Tibial nerve (tissue), 4 donors: ENCODE data around the gene CROCC2. TPM values are rescaled to one million over a fixed set of nuclear protein-coding genes. Genes with fewer than 3 reads are reported as not detected.

Experiments used
- DNase-seq, 2 donors: peaks; one replicate each; pipeline ENCODE4 v3.0.0-alpha.2; 2019; ENCODE audit warnings: low spot score in 2 of 2
- H3K27ac ChIP-seq, 4 donors: fragments of 200-600 bp; sonication (generic) in 3 of 4; one replicate each; pipeline ENCODE4 v1.5.1; 2017 to 2019; ENCODE audit warnings: mild to moderate bottlenecking in 1 of 4
- H3K27me3 ChIP-seq, 2 donors: fragments of 200-600 bp; sonication (generic) in 1 of 2; one replicate each; pipeline versions ENCODE4 v1.5.1 to v1.6.0; 2017 to 2019
- H3K36me3 ChIP-seq, 3 donors: fragments of 200-600 bp; sonication (generic); one replicate each; pipeline ENCODE4 v1.5.1; 2018 to 2019
- H3K4me1 ChIP-seq, 4 donors: fragments of 200-600 bp; sonication (generic) in 3 of 4; one replicate each; pipeline ENCODE4 v1.5.1; 2017 to 2019
- H3K4me3 ChIP-seq, 4 donors: fragments of 200-600 bp; sonication (generic) in 3 of 4; one replicate each; pipeline ENCODE4 v1.5.1; 2017 to 2019; ENCODE audit warnings: mild to moderate bottlenecking in 1 of 4, moderate library complexity in 1 of 4
- H3K9me3 ChIP-seq, 4 donors: fragments of 200-600 bp; sonication (generic) in 3 of 4; one replicate each; pipeline ENCODE4 v1.5.1; 2017 to 2019
- EP300 ChIP-seq, 2 donors: sonication (generic); formaldehyde crosslinking; IDR thresholded peaks; one replicate each; pipeline ENCODE4 v1.6.1; 2017; ENCODE audit warnings: antibody characterized with exemption in 2 of 2, mild to moderate bottlenecking in 1 of 2
- POLR2A ChIP-seq, 2 donors: fragments of 450-650 bp; IDR thresholded peaks; one replicate each; pipeline ENCODE4 v1.6.1; 2017; ENCODE audit warnings: antibody characterized with exemption in 2 of 2, mild to moderate bottlenecking in 2 of 2, moderate library complexity in 2 of 2
- WGBS, 2 donors: methylation state at CpG; one replicate each; pipeline ENCODE4 v1.1.5; 2018; 5-methylcytosine and 5-hydroxymethylcytosine counted together
- total RNA-seq, 4 donors: library from RNA; depleted of rRNA; stranded (reverse); fragments of >200 nt; gene quantifications; one replicate each; pipeline ENCODE4 v1.1.0, GENCODE V29; 2016
- TF ChIP-seq, protein P1 (sequence below), 5 experiments: fragments of 200-600 bp in 3 of 5; fragments of 450-650 bp in 2 of 5; sonication (generic) in 3 of 5; IDR thresholded peaks; one replicate each; pipeline ENCODE4 v1.5.1; 2016 to 2019; ENCODE audit warnings: antibody characterized with exemption in 5 of 5, mild to moderate bottlenecking in 3 of 5, moderate library complexity in 2 of 5

The CROCC2 gene
- total RNA-seq, 4 donors from 2014 or later = 0.44 to 1.2 TPM; not detected in 2

DNA sequence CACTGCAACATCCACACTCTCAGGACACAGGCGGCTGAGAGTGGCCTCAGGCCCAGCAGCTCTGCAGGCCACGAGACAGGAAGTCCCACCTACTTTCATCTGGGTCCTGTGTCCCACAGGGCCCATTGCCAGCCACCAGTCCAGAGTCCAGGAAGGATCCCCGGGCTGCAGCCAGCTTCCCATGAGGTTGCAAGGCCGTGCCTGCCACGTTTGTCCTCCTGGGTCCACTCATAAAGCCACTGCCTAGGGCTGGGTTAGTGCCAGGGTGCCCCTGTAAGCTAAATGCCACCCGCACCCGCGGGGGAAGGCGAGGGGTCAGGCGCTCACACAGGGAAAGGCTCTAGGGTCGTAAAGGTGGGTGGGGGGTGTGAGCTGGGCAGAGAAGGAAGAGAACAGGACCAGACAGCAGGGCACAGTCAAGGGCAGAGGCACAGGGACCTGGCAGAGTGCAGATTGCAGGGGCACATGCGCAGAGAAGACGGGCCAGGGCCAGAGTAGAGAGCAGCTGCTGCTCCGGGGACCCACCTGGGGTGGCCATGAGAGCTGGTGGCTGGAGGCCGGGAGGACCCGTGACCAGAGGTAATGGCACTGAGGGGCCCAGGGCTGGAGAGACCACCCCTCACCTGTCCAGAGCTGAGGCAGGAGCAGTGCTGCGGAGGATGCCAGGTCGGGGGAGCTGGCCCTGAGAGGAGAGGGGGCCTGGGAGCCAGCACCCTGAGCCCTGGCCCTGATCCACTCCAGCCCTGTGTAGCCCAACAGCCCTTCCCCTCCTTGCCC, 29.5 kb upstream of the CROCC2 start:
- H3K4me1 ChIP-seq = peaks cover 0 to 5% (median 0%) of the 10 kb centered on the region in 4 donors
- no peaks in the 10 kb centered on the region for H3K9me3 ChIP-seq
- H3K36me3 ChIP-seq = no peaks in the 10 kb centered on the region
- no peaks in the 10 kb centered on the region for H3K27me3 ChIP-seq
- no peak for DNase-seq
- TF ChIP-seq, protein P1, sequence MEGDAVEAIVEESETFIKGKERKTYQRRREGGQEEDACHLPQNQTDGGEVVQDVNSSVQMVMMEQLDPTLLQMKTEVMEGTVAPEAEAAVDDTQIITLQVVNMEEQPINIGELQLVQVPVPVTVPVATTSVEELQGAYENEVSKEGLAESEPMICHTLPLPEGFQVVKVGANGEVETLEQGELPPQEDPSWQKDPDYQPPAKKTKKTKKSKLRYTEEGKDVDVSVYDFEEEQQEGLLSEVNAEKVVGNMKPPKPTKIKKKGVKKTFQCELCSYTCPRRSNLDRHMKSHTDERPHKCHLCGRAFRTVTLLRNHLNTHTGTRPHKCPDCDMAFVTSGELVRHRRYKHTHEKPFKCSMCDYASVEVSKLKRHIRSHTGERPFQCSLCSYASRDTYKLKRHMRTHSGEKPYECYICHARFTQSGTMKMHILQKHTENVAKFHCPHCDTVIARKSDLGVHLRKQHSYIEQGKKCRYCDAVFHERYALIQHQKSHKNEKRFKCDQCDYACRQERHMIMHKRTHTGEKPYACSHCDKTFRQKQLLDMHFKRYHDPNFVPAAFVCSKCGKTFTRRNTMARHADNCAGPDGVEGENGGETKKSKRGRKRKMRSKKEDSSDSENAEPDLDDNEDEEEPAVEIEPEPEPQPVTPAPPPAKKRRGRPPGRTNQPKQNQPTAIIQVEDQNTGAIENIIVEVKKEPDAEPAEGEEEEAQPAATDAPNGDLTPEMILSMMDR (IDR thresholded peaks at IDR 0.05) = no peak
- no peak for TF ChIP-seq EP300 (IDR thresholded peaks at IDR 0.05)
- H3K4me3 ChIP-seq = no peak overlapping the region
- H3K27ac ChIP-seq = no peak overlapping the region
- WGBS, 2 donors = 79 to 86% methylated on average over 16 of the region's 18 CpGs

DNA sequence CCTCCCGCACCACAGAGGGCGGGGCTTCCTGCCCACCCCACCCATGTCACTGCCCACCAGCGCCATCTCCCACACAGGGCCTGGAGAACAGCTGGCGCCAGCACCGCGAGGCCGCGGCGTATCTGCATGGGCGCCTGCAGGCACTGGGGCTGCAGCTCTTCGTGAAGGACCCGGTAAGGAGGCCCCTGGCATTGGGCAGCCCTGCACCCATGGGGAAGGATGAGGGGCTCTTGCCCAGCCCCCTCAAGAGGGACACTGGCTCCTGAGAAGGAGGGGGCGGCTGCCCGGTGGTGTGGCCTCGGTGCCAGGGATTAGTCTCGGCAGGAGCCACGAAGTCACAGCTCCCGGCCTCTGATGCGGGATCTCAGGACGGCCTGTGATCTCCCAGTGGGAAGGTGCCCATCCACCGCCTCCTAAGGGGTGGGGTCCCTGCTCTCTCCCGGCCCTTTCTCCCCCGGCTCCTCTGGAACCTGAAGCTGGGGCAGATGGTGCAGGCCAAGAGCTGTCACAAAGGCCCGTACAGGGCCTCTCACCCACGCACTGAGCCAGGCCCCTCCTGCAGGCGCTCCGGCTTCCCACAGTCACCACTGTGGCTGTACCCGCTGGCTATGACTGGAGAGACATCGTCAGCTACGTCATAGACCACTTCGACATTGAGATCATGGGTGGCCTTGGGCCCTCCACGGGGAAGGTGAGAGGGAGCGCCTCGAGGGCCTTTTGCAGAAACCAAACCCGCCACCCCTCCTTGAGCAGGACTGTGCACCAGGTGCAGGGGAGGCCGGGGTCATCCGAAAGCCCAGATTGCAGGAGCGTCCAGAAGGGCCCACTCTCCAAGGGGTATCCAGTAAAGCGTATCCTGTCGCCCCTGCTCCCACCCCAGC, 28.4 kb upstream of the CROCC2 start:
- Histone ChIP-seq H3K27me3 (no peaks in the 10 kb centered on the region), H3K36me3 (no peaks in the 10 kb centered on the region), H3K4me3 (no peak overlapping the region), H3K9me3 (no peaks in the 10 kb centered on the region), H3K27ac (no peak overlapping the region), H3K4me1 (peaks cover 0 to 5% (median 0%) of the 10 kb centered on the region in 4 donors)
- TF ChIP-seq EP300 (IDR thresholded peaks at IDR 0.05) (no peak), POLR2A (IDR thresholded peaks at IDR 0.05) (no peak)
- TF ChIP-seq, protein P1 (IDR thresholded peaks at IDR 0.05) = no peak
- DNase-seq = no peak
- WGBS, 2 donors = 79 to 83% methylated on average over 33 to 39 of the region's 40 CpGs

- H3K4me3 ChIP-seq = no peak overlapping the region
- H3K27ac ChIP-seq = no peak overlapping the region
- H3K4me1 ChIP-seq = peaks cover 0 to 5% (median 0%) of the 10 kb centered on the region in 4 donors
- TF ChIP-seq EP300 (IDR thresholded peaks at IDR 0.05) (no peak), POLR2A (IDR thresholded peaks at IDR 0.05) (no peak)
- TF ChIP-seq, protein P1 (IDR thresholded peaks at IDR 0.05) = no peak
- H3K27me3 ChIP-seq = no peaks in the 10 kb centered on the region
- H3K9me3 ChIP-seq = no peaks in the 10 kb centered on the region
- no peak for DNase-seq
- H3K36me3 ChIP-seq = no peaks in the 10 kb centered on the region
- 80 to 84% methylated on average over 3 to 5 of the region's 18 CpGs for WGBS, 2 donors
Observed at GRCh38 chr2:240878341-240878936, 27.7 kb upstream of the CROCC2 start.

DNA sequence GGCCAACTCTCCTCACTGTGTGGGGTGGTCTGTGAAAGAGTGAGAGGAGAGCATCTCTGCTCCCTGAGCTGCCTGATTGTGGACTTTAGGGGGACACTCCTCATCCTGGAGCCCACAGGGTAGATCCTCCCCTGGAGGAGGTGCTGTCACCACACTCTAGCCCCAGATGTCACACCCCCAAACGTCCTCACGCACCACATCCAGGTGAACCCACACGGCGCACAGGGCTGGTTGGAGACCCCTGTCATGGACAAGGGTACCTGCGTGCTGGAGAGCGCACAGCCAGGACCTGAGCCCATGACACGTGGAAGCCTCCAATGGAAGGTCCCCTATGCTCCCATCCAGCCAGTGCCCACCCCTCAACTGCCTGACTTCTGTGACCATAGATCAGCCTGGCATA, 27.0 kb upstream of the CROCC2 start:
- Histone ChIP-seq H3K36me3 (no peaks in the 10 kb centered on the region), H3K27ac (no peak overlapping the region), H3K27me3 (no peaks in the 10 kb centered on the region), H3K9me3 (no peaks in the 10 kb centered on the region), H3K4me1 (peaks cover 0 to 2% (median 0%) of the 10 kb centered on the region in 4 donors), H3K4me3 (no peak overlapping the region)
- 79% methylated on average over 7 of the region's 7 CpGs for WGBS, 2 donors
- no peak for DNase-seq
- TF ChIP-seq, protein P1 (IDR thresholded peaks at IDR 0.05) = no peak
- no peak for TF ChIP-seq EP300 (IDR thresholded peaks at IDR 0.05)
- TF ChIP-seq POLR2A (IDR thresholded peaks at IDR 0.05) = no peak
